ENCODE results near the gene CALHM4.
A peak's percentile ranks its signal among the peaks of the same experiment; 100 is the strongest.

The CALHM4 gene

DNA sequence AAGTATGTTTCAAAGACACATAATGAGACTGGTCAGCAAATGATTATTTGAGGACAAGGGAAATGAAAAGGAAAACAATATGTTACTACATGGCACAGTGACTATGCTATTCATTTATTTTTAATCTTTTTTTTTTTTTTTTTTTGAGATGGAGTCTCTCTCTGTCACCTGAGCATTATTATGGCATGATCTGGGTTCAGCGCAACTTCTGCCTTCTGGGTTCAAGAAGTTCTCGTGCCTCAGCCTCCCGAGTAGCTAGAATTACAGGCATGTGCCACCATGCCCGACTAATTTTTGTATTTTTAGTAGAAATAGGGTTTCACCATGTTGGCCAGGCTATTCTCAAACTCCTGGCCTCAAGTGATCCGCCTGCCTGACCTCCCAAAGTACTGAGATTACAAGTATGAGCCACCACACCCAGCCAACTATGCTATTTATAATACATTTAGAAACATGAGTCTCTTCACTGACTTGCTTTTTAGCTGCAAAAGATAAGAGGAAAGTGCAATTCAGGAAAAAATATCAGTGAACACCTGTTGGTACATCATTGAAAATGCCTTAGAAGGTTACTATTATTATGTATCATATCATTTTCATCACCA is 3.4 kb downstream of the CALHM4 start:
- Histone ChIP-seq H3K4me1 (ENCODE audit: insufficient read depth, low read length) (no peaks in the 10 kb centered on the region), H4K20me1 (ENCODE audit: insufficient read depth, low read length) (no peaks in the 10 kb centered on the region), H3K36me3 (ENCODE audit: insufficient read depth, low read length) (no peaks in the 10 kb centered on the region), H3K9ac (ENCODE audit: low read depth, low read length) (no peak overlapping the region), H3K27ac (ENCODE audit: low read length) (no peak overlapping the region), H3K9me3 (ENCODE audit: insufficient read depth, low read length, severe bottlenecking) (no peaks in the 10 kb centered on the region), H3K4me2 (ENCODE audit: insufficient read depth, low read length) (no peak overlapping the region), H2AFZ (ENCODE audit: low read depth, low read length) (no peak overlapping the region), H3K27me3 (ENCODE audit: insufficient read depth, low read length, poor library complexity) (peaks cover 7% of the 10 kb centered on the region), H3K4me3 (ENCODE audit: low read depth in 1 of 2, low read length in 2 of 2) (no peak overlapping the region), H3K79me2 (ENCODE audit: insufficient read depth, low read length) (no peaks in the 10 kb centered on the region)
- no peak for TF ChIP-seq EZH2 (IDR thresholded peaks at IDR 0.05; ENCODE audit: borderline replicate concordance, low read depth, low read length, severe bottlenecking)
- TF ChIP-seq, protein P1, sequence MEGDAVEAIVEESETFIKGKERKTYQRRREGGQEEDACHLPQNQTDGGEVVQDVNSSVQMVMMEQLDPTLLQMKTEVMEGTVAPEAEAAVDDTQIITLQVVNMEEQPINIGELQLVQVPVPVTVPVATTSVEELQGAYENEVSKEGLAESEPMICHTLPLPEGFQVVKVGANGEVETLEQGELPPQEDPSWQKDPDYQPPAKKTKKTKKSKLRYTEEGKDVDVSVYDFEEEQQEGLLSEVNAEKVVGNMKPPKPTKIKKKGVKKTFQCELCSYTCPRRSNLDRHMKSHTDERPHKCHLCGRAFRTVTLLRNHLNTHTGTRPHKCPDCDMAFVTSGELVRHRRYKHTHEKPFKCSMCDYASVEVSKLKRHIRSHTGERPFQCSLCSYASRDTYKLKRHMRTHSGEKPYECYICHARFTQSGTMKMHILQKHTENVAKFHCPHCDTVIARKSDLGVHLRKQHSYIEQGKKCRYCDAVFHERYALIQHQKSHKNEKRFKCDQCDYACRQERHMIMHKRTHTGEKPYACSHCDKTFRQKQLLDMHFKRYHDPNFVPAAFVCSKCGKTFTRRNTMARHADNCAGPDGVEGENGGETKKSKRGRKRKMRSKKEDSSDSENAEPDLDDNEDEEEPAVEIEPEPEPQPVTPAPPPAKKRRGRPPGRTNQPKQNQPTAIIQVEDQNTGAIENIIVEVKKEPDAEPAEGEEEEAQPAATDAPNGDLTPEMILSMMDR (IDR thresholded peaks at IDR 0.05; ENCODE audit: borderline replicate concordance, extremely low read depth, low read length, poor library complexity, severe bottlenecking), result no peak
- DNase-seq (no peak), ATAC-seq (ENCODE audit: insufficient read depth, low read depth) (no peak)

DNA sequence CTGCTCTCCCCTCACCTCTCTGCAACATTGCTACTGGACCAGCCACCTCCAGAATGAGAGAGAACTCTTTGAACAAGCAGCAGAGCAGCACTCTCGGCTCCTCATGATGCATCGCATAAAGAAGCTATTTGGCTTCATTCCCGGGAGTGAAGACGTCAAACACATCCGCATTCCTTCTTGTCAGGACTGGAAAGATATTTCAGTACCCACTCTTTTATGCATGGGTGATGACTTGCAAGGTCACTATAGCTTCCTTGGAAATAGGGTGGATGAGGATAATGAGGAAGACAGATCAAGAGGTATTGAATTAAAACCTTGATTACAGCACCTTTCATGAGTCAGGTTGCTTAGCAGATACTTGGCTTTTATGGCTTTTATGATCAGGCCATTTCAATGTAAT is 4.3 kb downstream of the CALHM4 start:
- Histone ChIP-seq H3K27me3 (ENCODE audit: insufficient read depth, low read length, poor library complexity) (peaks cover 7% of the 10 kb centered on the region), H3K36me3 (ENCODE audit: insufficient read depth, low read length) (no peaks in the 10 kb centered on the region), H4K20me1 (ENCODE audit: insufficient read depth, low read length) (no peaks in the 10 kb centered on the region), H3K9ac (ENCODE audit: low read depth, low read length) (no peak overlapping the region), H3K4me2 (ENCODE audit: insufficient read depth, low read length) (no peak overlapping the region), H2AFZ (ENCODE audit: low read depth, low read length) (no peak overlapping the region), H3K79me2 (ENCODE audit: insufficient read depth, low read length) (no peaks in the 10 kb centered on the region), H3K27ac (ENCODE audit: low read length) (no peak overlapping the region), H3K4me1 (ENCODE audit: insufficient read depth, low read length) (no peaks in the 10 kb centered on the region), H3K4me3 (ENCODE audit: low read depth in 1 of 2, low read length in 2 of 2) (no peak overlapping the region), H3K9me3 (ENCODE audit: insufficient read depth, low read length, severe bottlenecking) (no peaks in the 10 kb centered on the region)
- no peak for TF ChIP-seq EZH2 (IDR thresholded peaks at IDR 0.05; ENCODE audit: borderline replicate concordance, low read depth, low read length, severe bottlenecking)
- TF ChIP-seq, protein P1 (IDR thresholded peaks at IDR 0.05; ENCODE audit: borderline replicate concordance, extremely low read depth, low read length, poor library complexity, severe bottlenecking), result no peak
- ATAC-seq (ENCODE audit: insufficient read depth, low read depth) (no peak), DNase-seq (no peak)

DNA sequence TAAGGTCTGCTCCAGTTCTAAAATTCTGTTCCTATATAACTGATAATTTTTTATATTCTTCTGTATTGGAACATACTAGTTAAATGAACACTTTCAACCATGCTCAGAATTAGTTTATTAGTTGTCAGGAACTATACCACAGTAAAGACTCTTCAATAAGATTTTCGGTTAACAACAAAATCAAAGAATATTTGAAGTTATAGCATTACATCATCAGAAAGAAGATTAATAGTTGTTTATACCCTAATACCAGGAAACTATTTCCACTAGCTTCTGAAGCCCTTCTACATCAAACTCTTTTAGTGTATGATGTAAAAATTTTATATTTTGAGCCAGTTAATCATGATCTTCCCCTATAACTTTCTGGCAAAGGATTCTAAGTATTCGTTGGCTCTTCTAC is 6.6 kb downstream of the CALHM4 start:
- H3K4me2 ChIP-seq (ENCODE audit: insufficient read depth, low read length), result no peak overlapping the region
- H3K27me3 ChIP-seq (ENCODE audit: insufficient read depth, low read length, poor library complexity), result no peaks in the 10 kb centered on the region
- ATAC-seq (ENCODE audit: insufficient read depth, low read depth) (no peak), DNase-seq (no peak)
- no peaks in the 10 kb centered on the region for H3K36me3 ChIP-seq (ENCODE audit: insufficient read depth, low read length)
- no peaks in the 10 kb centered on the region for H3K4me1 ChIP-seq (ENCODE audit: insufficient read depth, low read length)
- no peak overlapping the region for H2AFZ ChIP-seq (ENCODE audit: low read depth, low read length)
- no peaks in the 10 kb centered on the region for H3K79me2 ChIP-seq (ENCODE audit: insufficient read depth, low read length)
- no peak overlapping the region for H3K4me3 ChIP-seq (ENCODE audit: low read depth in 1 of 2, low read length in 2 of 2)
- no peak overlapping the region for H3K27ac ChIP-seq (ENCODE audit: low read length)
- no peak overlapping the region for H3K9ac ChIP-seq (ENCODE audit: low read depth, low read length)
- H3K9me3 ChIP-seq (ENCODE audit: insufficient read depth, low read length, severe bottlenecking), result no peaks in the 10 kb centered on the region
- no peak for TF ChIP-seq EZH2 (IDR thresholded peaks at IDR 0.05; ENCODE audit: borderline replicate concordance, low read depth, low read length, severe bottlenecking)
- H4K20me1 ChIP-seq (ENCODE audit: insufficient read depth, low read length), result no peaks in the 10 kb centered on the region

DNA sequence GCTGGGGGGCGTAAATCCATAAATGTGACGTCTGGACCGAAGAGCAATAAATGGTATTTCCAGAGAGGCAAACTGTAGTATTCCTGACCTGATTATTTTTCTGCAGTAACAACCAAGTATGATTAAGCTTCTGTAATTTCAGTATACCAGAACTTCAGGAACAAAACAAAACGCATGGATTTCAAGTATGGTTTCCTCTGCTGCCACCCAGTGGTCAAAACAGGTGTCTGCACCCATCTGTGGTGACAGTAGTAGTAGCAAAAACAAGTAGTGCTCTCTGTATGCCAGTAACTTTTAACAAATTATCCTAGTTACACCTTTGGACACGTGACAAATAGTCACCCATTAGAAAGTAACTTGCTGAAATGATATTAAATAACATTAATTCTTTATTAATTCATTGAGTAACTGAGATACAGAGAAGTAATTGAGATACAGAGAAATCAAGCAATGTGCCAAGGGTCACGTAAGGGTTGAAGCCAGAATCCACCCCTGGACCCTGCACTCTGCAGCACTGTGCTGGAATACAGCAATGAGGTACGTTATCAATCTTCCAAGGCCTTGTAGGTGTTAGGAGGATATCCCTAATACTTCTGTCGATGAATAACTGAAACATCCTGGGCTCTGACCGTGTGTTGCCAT is 7.9 kb downstream of the CALHM4 start:
- Histone ChIP-seq H3K9ac (ENCODE audit: low read depth, low read length) (no peak overlapping the region), H3K27me3 (ENCODE audit: insufficient read depth, low read length, poor library complexity) (no peaks in the 10 kb centered on the region), H3K79me2 (ENCODE audit: insufficient read depth, low read length) (no peaks in the 10 kb centered on the region), H2AFZ (ENCODE audit: low read depth, low read length) (peak overlapping the region; percentile 46), H3K4me3 (ENCODE audit: low read depth in 1 of 2, low read length in 2 of 2) (no peak overlapping the region), H3K9me3 (ENCODE audit: insufficient read depth, low read length, severe bottlenecking) (no peaks in the 10 kb centered on the region), H3K36me3 (ENCODE audit: insufficient read depth, low read length) (no peaks in the 10 kb centered on the region), H3K27ac (ENCODE audit: low read length) (no peak overlapping the region), H3K4me1 (ENCODE audit: insufficient read depth, low read length) (no peaks in the 10 kb centered on the region), H3K4me2 (ENCODE audit: insufficient read depth, low read length) (peak overlapping the region; percentile 26; the same call in 1 of the 2 replicates), H4K20me1 (ENCODE audit: insufficient read depth, low read length) (no peaks in the 10 kb centered on the region)
- TF ChIP-seq EZH2 (IDR thresholded peaks at IDR 0.05; ENCODE audit: borderline replicate concordance, low read depth, low read length, severe bottlenecking), result no peak
- TF ChIP-seq, protein P1 (IDR thresholded peaks at IDR 0.05; ENCODE audit: borderline replicate concordance, extremely low read depth, low read length, poor library complexity, severe bottlenecking), result peak; percentile 95
- ATAC-seq (ENCODE audit: insufficient read depth, low read depth) (peak; percentile 92), DNase-seq (peak; percentile 75)

Measured in DND-41 (cell line).